ENCODE results near the gene LDLRAD3.

The LDLRAD3 gene

DNA sequence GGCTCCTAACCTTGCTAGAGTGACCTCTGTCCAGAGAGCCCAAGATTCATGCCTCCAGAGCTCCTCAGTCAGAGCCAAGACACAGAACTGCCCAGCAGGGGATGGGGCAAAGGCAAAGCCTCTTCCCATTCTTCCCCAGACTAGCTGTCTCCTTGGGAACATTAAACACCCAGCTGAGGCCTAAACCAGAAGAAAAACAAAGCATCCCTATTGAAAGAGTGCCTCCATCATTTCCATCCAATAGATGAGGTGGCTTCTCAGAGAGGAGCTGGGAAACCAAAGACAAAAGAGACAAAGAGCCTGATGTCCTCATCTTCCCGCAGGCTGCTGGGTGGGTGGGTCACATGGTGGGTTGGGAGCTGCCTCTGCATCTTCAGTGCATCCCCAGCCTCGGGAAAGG, 308.0 kb downstream of the LDLRAD3 start:
- DNase-seq, result no peak

DNA sequence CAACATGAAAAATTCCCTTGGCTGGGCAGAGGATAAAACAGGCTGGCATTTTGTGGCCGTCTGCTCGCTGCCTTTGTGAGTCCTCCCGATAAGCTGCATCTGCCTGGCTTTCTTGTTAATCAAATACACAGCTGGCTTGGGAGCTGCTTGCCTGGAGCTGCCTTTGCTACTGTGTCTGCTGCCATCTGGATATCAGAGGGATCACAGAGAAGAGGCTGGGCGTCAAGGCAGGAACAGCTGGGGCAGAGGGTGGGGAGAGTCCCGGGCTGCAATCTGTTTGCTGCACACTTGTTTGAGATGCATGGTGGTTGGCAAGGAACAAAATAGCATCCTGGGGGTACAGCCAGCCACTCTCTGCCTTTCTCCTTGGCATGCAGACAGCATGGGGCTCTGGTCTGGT, 309.4 kb downstream of the LDLRAD3 start:
- peak; percentile 82 for DNase-seq

- no peak for DNase-seq
Measured at GRCh38 chr11:36254713-36255112, 310.9 kb downstream of the LDLRAD3 start.

DNA sequence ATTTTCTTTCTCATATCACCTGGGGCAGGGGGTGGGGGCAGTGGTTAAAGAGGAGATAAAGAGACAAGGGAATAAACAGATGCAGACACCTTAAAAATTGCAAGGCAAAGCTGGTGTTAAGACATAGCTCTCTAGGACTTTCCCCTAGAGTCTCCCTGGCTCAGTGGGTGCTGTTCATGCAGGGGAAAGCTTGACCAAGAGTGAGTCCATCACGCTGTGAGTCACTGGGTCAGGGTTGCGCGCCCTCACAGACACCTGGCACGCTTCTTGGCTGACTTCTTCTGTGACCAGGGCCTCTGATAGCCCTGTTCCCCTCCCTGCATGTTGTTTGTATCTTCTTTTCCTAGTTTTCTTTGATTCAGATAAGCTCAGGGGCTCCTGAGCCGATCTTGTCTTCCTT, 313.5 kb downstream of the LDLRAD3 start:
- DNase-seq, result no peak

GRCh38 chr11:36258730-36259360, 315.0 kb downstream of the LDLRAD3 start:
- DNase-seq, result peak; percentile 81

DNA sequence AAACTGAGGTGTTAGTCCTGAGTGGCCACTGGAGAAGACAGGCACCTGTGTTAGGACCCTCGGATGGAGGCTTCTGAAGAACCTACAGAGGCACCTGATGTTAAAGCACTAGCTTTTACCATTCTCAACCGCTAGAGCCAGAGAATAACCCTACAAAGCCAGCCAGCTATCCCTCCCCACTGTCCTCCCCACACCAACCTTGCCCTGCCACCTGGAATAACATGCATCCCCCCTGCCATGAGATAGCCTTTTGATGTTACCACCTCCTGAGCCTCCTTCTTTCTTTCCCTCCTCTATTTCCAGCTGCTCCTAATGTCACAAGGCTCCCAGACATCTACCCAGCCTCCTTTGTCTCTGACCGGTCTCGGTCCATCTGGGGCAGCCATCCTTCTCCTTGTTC, 317.2 kb downstream of the LDLRAD3 start:
- DNase-seq, result no peak

GRCh38 chr11:36264011-36264972, 320.4 kb downstream of the LDLRAD3 start:
- DNase-seq, result no peak

- DNase-seq, result no peak
Measured at GRCh38 chr11:36264973-36265344, 321.1 kb downstream of the LDLRAD3 start.

- peak; percentile 91 for DNase-seq
Measured at GRCh38 chr11:36265793-36266628, 322.1 kb downstream of the LDLRAD3 start.

GRCh38 chr11:36266767-36267166, 322.9 kb downstream of the LDLRAD3 start:
- peak; percentile 20 for DNase-seq

GRCh38 chr11:36268337-36268985, 324.6 kb downstream of the LDLRAD3 start:
- no peak for DNase-seq

DNA sequence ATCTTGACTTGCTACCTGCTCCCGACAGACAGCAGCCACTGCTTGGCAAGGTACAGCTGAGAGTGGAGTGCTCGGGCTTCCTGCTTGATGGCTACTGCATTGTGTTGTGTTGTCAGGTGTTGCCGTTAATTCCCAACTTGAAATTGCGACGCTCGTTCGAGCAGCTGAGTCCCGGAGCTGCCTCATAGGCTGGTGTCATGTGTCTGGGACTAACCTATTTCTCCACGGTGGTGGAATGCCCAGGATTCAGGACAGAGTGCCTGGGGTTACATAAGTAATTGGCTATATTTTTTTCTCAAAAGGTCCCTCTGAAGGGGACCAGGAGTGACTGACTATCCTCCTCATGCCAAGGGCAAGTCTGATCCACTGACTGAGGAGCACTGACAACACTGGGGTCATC, 326.8 kb downstream of the LDLRAD3 start:
- DNase-seq, result no peak

GRCh38 chr11:36271794-36272407, 328.0 kb downstream of the LDLRAD3 start:
- DNase-seq, result peak; percentile 24

DNA sequence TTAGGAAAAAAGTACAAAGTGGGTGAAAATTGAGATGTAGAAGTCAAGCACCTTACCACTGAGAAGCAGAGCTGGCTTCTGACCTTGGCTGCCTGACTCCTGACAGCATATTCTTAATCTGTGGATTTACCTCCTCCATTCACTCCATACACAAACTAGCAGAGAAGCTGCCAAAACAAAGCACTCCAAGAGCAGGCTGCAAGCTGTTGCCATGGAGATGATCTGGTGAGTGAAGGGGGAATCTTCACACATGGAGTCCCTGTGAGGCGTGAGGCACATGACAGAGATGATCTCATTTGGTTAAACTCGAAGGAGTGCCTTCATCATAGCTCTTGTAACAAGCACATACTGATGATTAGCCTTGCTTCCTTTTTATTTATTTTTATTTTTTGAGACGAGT, 329.2 kb downstream of the LDLRAD3 start:
- DNase-seq, result peak; percentile 49

- DNase-seq, result no peak
Measured at GRCh38 chr11:36274414-36274813, 330.6 kb downstream of the LDLRAD3 start.

DNA sequence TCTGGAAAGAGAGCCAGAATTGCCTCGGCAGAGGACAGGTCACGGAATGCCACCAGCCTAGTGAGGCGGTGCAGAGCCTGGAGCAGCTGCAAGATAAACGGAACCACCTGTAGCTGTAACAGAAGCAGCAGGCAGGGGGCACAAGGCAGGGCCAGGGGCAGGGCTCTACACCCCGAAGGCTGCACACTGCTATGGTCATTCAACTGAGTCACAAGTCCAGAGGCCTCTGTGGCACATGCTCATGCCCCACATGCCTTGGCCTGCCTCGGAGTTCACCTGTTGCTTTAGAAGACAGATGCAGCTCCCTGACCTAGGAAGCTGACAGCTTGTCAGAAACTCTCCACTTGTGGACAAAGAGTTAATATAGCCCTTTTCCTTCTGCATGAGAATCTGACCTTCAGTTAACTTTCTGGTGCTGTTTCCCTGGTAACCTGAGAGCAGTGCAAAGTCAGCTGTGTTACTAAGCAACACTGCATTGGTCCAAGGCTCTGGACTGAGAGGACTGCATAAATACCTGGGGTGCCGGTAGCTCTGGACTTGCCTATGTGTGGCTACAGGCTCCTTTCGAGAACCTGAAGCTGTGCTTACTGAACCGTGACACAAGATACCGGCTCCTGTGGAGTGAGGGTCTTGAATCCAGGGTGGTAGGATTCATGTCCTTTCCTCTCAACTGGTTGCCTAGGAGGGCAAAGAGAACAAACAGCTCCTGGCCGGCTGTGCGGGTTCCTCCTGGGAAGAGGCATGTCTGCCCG, 334.8 kb downstream of the LDLRAD3 start:
- DNase-seq, result peak; percentile 48

DNA sequence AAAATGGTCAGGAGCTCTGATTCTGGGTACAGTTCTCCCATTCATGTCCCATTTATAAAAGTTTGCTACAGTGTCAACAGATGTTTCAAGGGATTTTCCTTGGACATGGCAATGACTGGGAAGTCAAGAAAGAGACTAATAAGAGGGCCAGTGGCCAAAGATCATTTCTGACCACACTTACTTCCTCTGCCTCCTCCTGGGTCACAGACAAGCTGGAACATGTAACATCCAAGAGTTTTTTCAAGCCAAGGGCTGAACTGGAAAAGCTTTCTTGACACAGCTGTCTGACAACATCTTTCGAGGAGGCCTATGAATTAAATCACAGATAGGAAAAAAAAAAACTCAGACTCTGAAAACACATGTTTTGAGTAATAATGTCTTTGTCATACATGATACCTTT, 336.7 kb downstream of the LDLRAD3 start:
- no peak for DNase-seq

Data from eye (tissue), 1 donor.